GM23338 (cell line): Measurements from ENCODE around the gene INHA. TPM values are rescaled to one million over a fixed set of nuclear protein-coding genes. Genes with fewer than 3 reads are reported as not detected.

Source experiments
- ATAC-seq: fragments of 200-7000 bp; cut with Tn5 transposase; 3 replicates; pipeline ENCODE4 v1.9.1; 2020
- DNase-seq: peaks from one replicate; pipeline ENCODE4 v3.0.0-alpha.2; 2015; ENCODE audit warnings: low spot score
- H2AFZ ChIP-seq: fragments of 200-600 bp; sonication (generic); 2 replicates; pipeline ENCODE4 v1.8.0; 2016; ENCODE audit warnings: antibody characterized with exemption, mild to moderate bottlenecking, moderate library complexity
- H3F3A ChIP-seq: fragments of 200-600 bp; sonication (generic); replicated peaks from 2 replicates; pipeline ENCODE4 v1.8.0; 2017; ENCODE audit warnings: antibody characterized with exemption, mixed run types, low read depth
- H3K27ac ChIP-seq: fragments of 200-600 bp; sonication (generic); 2 replicates; pipeline ENCODE4 v1.6.1; 2016; ENCODE audit warnings: low read depth
- H3K27me3 ChIP-seq: fragments of 200-600 bp; sonication (generic); 2 replicates; pipeline ENCODE4 v1.8.0; 2016; ENCODE audit warnings: mild to moderate bottlenecking, mixed run types, moderate library complexity; ENCODE audit not compliant: insufficient read depth
- H3K36me3 ChIP-seq: fragments of 200-600 bp; sonication (generic); 2 replicates; pipeline ENCODE4 v1.8.0; 2016; ENCODE audit warnings: mild to moderate bottlenecking; ENCODE audit not compliant: insufficient read depth
- H3K4me1 ChIP-seq: fragments of 200-600 bp; sonication (generic); 2 replicates; pipeline ENCODE4 v1.8.0; 2016; ENCODE audit warnings: mild to moderate bottlenecking, moderate library complexity; ENCODE audit not compliant: insufficient read depth
- H3K4me2 ChIP-seq: fragments of 200-600 bp; sonication (generic); 2 replicates; pipeline ENCODE4 v1.7.1; 2017; ENCODE audit warnings: mixed run types
- H3K4me3 ChIP-seq: fragments of 200-600 bp; sonication (generic); 2 replicates; pipeline ENCODE4 v1.6.1; 2016; ENCODE audit warnings: mixed run types
- H3K79me2 ChIP-seq: fragments of 200-600 bp; sonication (generic); replicated peaks from 2 replicates; pipeline ENCODE4 v1.8.0; 2017; ENCODE audit warnings: mild to moderate bottlenecking; ENCODE audit not compliant: insufficient read depth
- H3K9me2 ChIP-seq: fragments of 200-600 bp; sonication (generic); 2 replicates; pipeline ENCODE4 v1.8.0; 2017; ENCODE audit not compliant: insufficient read depth
- H4K20me1 ChIP-seq: fragments of 200-600 bp; sonication (generic); replicated peaks from 2 replicates; pipeline ENCODE4 v1.8.0; 2017; ENCODE audit warnings: mild to moderate bottlenecking; ENCODE audit not compliant: insufficient read depth
- H3K27ac Mint-ChIP-seq: 2 replicates; pipeline ENCODE4 v1.8.0; 2020; ENCODE audit warnings: inconsistent platforms, mild to moderate bottlenecking, moderate library complexity, mixed read lengths
- H3K27me3 Mint-ChIP-seq: 3 replicates; pipeline ENCODE4 v1.8.0; 2022; ENCODE audit warnings: low read depth, mild to moderate bottlenecking, moderate library complexity, mixed read lengths, inconsistent platforms; ENCODE audit not compliant: insufficient read depth, poor library complexity
- H3K36me3 Mint-ChIP-seq: 3 replicates; pipeline ENCODE4 v1.8.0; 2021; ENCODE audit warnings: low read depth, mild to moderate bottlenecking, inconsistent platforms, moderate library complexity, mixed read lengths
- H3K4me1 Mint-ChIP-seq: 3 replicates; pipeline ENCODE4 v1.8.0; 2020; ENCODE audit warnings: mild to moderate bottlenecking, inconsistent platforms, mixed read lengths
- H3K4me3 Mint-ChIP-seq: 3 replicates; pipeline ENCODE4 v1.8.0; 2021; ENCODE audit warnings: moderate library complexity, mild to moderate bottlenecking, inconsistent platforms, mixed read lengths
- H3K9me3 Mint-ChIP-seq: 3 replicates; pipeline ENCODE4 v1.8.0; 2020; ENCODE audit warnings: moderate library complexity, mild to moderate bottlenecking, inconsistent platforms, mixed read lengths
- CREB1 ChIP-seq: fragments of 250-450 bp; sonication (Bioruptor Pico); IDR thresholded peaks from 2 replicates; pipeline ENCODE4 v1.5.0; 2020; ENCODE audit warnings: low read depth, mild to moderate bottlenecking, moderate library complexity
- CTCF ChIP-seq, 2 experiments: fragments of 200-600 bp in 1 of 2; sonication (generic) in 1 of 2; conservative IDR thresholded peaks; 2 replicates each; pipeline versions ENCODE4 v1.5.1 to v1.6.1; 2016 to 2017; ENCODE audit warnings: antibody characterized with exemption in 2 of 2, low read depth in 2 of 2, mild to moderate bottlenecking in 2 of 2, moderate library complexity in 1 of 2
- ETS1 ChIP-seq: IDR thresholded peaks from 2 replicates; pipeline ENCODE4 v1.6.1; 2016; ENCODE audit warnings: antibody characterized with exemption
- EZH2 ChIP-seq: fragments of 200-600 bp; sonication (generic); IDR thresholded peaks from one replicate; pipeline ENCODE4 v1.8.0; 2017; ENCODE audit warnings: antibody characterized with exemption, mild to moderate bottlenecking, low read depth; ENCODE audit not compliant: unreplicated experiment
- EZH2phosphoT487 ChIP-seq: fragments of 200-600 bp; sonication (generic); IDR thresholded peaks from one replicate; pipeline ENCODE4 v1.8.1; 2018; ENCODE audit warnings: antibody characterized with exemption; ENCODE audit not compliant: unreplicated experiment
- JUNB ChIP-seq: IDR thresholded peaks from one replicate; pipeline ENCODE4 v1.6.1; 2016; ENCODE audit warnings: antibody characterized with exemption; ENCODE audit not compliant: unreplicated experiment
- NANOG ChIP-seq: IDR thresholded peaks from 2 replicates; pipeline ENCODE4 v1.6.1; 2016; ENCODE audit warnings: antibody characterized with exemption, borderline replicate concordance
- POLR2AphosphoS5 ChIP-seq: IDR thresholded peaks from 2 replicates; pipeline ENCODE4 v1.6.1; 2016; ENCODE audit warnings: antibody characterized with exemption, low read depth
- REST ChIP-seq: IDR thresholded peaks from one replicate; pipeline ENCODE4 v1.6.1; 2018; ENCODE audit warnings: antibody characterized with exemption; ENCODE audit not compliant: unreplicated experiment
- STAT1 ChIP-seq: IDR thresholded peaks from one replicate; pipeline ENCODE4 v1.6.1; 2016; ENCODE audit warnings: antibody characterized with exemption; ENCODE audit not compliant: unreplicated experiment
- ZNF114 ChIP-seq: fragments of 250-450 bp; sonication (Bioruptor Pico); IDR thresholded peaks from 2 replicates; pipeline ENCODE4 v1.5.0; 2020; ENCODE audit warnings: mild to moderate bottlenecking, moderate library complexity
- ZNF331 ChIP-seq: fragments of 250-450 bp; sonication (Bioruptor Pico); IDR thresholded peaks from 2 replicates; pipeline ENCODE4 v1.5.0; 2020; ENCODE audit warnings: low read depth, mild to moderate bottlenecking, moderate library complexity
- ZNF462 ChIP-seq: fragments of 250-450 bp; sonication (Bioruptor Pico); IDR thresholded peaks from 2 replicates; pipeline ENCODE4 v1.5.0; 2020; ENCODE audit warnings: mild to moderate bottlenecking, moderate library complexity
- polyA plus RNA-seq: library from polyadenylated mRNA; unstranded; fragments of >200 nt; fragmentation: Nextera tagmentation; extraction: Ambion mirVana; gene quantifications from 2 replicates; pipeline ENCODE4 v1.2.1, GENCODE V29; 2016
- total RNA-seq: library from RNA; depleted of rRNA; stranded (reverse); fragments of >200 nt; shearing (Covaris generic); gene quantifications from 2 replicates; pipeline ENCODE4 v1.2.3, GENCODE V29; 2014

The INHA gene
- total and polyA plus RNA-seq, 2 experiments from 2014 or later, result 1.5 to 1.6 TPM

- ATAC-seq, result no peak
These were observed 44.4 kb downstream of the INHA start for GRCh38 chr2:219616550-219616949.

More at GRCh38 chr2:219616550-219616949, 44.4 kb downstream of the INHA start:
- Mint-ChIP-seq H3K27ac (no peak overlapping the region; the same call in 1 of the 2 replicates), H3K27me3 (peaks cover 6% of the 10 kb centered on the region), H3K4me3 (no peak overlapping the region), H3K4me1 (peaks cover 3% of the 10 kb centered on the region; the same call in 1 of the 3 replicates), H3K9me3 (no peaks in the 10 kb centered on the region), H3K36me3 (peaks cover 4% of the 10 kb centered on the region; the same call in 2 of the 3 replicates)
- H3K4me1 ChIP-seq, result no peaks in the 10 kb centered on the region
- no peaks in the 10 kb centered on the region for H4K20me1 ChIP-seq
- H3K36me3 ChIP-seq, result no peaks in the 10 kb centered on the region
- no peaks in the 10 kb centered on the region for H3K79me2 ChIP-seq
- H3K27ac ChIP-seq, result no peak overlapping the region
- H3F3A ChIP-seq, result no peaks in the 10 kb centered on the region
- TF ChIP-seq EZH2phosphoT487, result no peak
- TF ChIP-seq POLR2AphosphoS5, result no peak
- TF ChIP-seq ZNF331 (CRISPR knock-in tag), result no peak
- TF ChIP-seq JUNB, result no peak
- TF ChIP-seq ETS1, result no peak
- TF ChIP-seq CREB1 (CRISPR knock-in tag), result no peak
- no peak for TF ChIP-seq NANOG
- TF ChIP-seq CTCF (conservative IDR thresholded peaks at IDR 0.05; ENCODE audit: low read depth in 2 of 2), result no peak
- TF ChIP-seq REST, result no peak
- TF ChIP-seq ZNF462 (CRISPR knock-in tag), result no peak
- no peak for TF ChIP-seq EZH2
- TF ChIP-seq ZNF114, result no peak
- TF ChIP-seq STAT1, result no peak
- no peak overlapping the region for H2AFZ ChIP-seq
- no peak overlapping the region for H3K4me3 ChIP-seq
- no peaks in the 10 kb centered on the region for H3K9me2 ChIP-seq
- no peaks in the 10 kb centered on the region for H3K27me3 ChIP-seq
- H3K4me2 ChIP-seq, result no peak overlapping the region
- no peak for DNase-seq
